A549 treated with DMSO at 1 μM for 4 hours (cell line): ENCODE results near the gene FAM114A2. TPM values are rescaled to one million over a fixed set of nuclear protein-coding genes. Genes with fewer than 3 reads are reported as not detected.

Source experiments
- total RNA-seq: library from RNA; stranded (reverse); fragments of 200-300 nt; extraction: Qiagen RNA extraction; gene quantifications from 5 replicates; pipeline ENCODE4 v1.2.3, GENCODE V29; 2022; ENCODE audit warnings: low read depth

The FAM114A2 gene
- total RNA-seq = 9.3 to 12.3 TPM (median 10.3 TPM) in 5 replicates

DNA sequence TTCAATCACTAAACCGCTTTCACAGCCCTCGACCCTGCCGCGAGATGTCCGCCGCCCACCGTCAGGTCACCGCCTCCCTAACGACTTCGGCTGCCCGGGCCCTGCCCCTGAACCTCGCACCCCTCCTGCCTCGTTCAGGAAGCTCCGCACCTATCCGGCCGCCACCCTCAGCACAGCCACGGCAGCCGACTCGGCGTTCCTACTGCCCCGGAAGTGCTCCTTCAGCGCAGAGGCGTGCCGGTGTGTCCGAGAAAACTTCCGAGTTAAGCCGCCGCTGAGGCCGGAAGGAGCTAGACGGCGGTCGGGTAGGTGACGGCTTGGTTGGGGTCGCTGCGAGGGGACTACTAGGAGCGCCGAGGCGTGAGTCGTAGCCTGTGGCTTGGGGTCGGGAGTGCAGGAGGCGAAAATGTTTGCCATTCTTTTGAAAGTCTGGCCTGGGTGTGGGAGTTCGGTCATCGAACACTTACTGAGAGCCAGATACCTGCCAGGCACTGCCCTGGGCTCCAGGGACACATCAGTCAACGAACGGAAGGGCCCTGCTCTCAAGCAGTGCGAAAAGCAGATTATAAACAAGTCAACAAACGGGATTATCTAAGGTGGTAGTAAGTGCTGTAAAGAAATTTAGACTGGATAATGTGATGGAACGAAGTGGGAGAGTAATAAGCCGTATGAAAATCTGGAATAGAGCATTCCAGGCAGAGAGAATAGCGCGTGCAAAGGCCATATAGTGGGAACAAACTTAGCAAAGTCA, at the start of gene FAM114A2, which contains the start of gene MFAP3:
TSS of gene FAM114A2 (minus strand) at position 204 of the 751 bp plus-strand sequence. CDS start 3,957 bp downstream, outside the sequence.
TSS of gene MFAP3 (plus strand) at position 261 of the 751 bp plus-strand sequence. CDS start 10,756 bp downstream, outside the sequence.

Other genes with a start within 250 kb of the FAM114A2 start
- gene MFAP3, start 57 bp upstream of the FAM114A2 start, total RNA-seq = 22.9 to 31.2 TPM (median 29.7 TPM) in 5 replicates
- 71.1 to 96.2 TPM (median 90.7 TPM) in 5 replicates for gene GALNT10, start 151.8 kb upstream of the FAM114A2 start, total RNA-seq